BJ (cell line): Measurements from ENCODE around the gene TPM1. TPM values are rescaled to one million over a fixed set of nuclear protein-coding genes. Genes with fewer than 3 reads are reported as not detected.
"Not testable (repeated sequence)": the region's sequence is repeated elsewhere in the genome, so short reads cannot be mapped to it uniquely, and the experiment has no call there.

ENCODE experiments used
- CTCF ChIA-PET: fragments of 350-600 bp; formaldehyde crosslinking; extraction: SDS; loops from one replicate; lab custom pipeline; 2021; ENCODE audit warnings: antibody characterized with exemption, inconsistent platforms; lab: Yijun Ruan, JAX
- POLR2A ChIA-PET: fragments of 300-600 bp; sonication (Branson Sonifier 250); formaldehyde crosslinking; extraction: SDS; loops from one replicate; lab custom pipeline; 2021; ENCODE audit warnings: antibody characterized with exemption; lab: Charles Lee
- DNase-seq: peaks from one replicate; pipeline ENCODE4 v3.0.0-alpha.2; 2011; ENCODE audit warnings: low read depth
- H3K27me3 ChIP-seq: 2 replicates; pipeline ENCODE4 v1.6.0; 2011; ENCODE audit warnings: low read length; ENCODE audit not compliant: control insufficient read depth, insufficient read depth
- H3K36me3 ChIP-seq: 2 replicates; pipeline ENCODE4 v1.5.1; 2011; ENCODE audit warnings: low read length; ENCODE audit not compliant: control insufficient read depth, insufficient read depth
- H3K4me3 ChIP-seq: 2 replicates; pipeline ENCODE4 v1.5.1; 2011; ENCODE audit warnings: low read depth, mild to moderate bottlenecking, control low read depth, low read length
- polyA minus RNA-seq: library from RNA; depleted of rRNA, polyadenylated mRNA; stranded (reverse); fragments of >200 nt; gene quantifications from 2 replicates; pipeline ENCODE4 v1.2.3, GENCODE V29; 2011; rRNA and poly(A)+ RNA removed
- polyA plus RNA-seq: library from polyadenylated mRNA; depleted of rRNA; stranded (reverse); fragments of >200 nt; gene quantifications from 2 replicates; pipeline ENCODE4 v1.2.3, GENCODE V29; 2011; rRNA removed
- TF ChIP-seq, protein P1 (sequence below): IDR thresholded peaks from 2 replicates; pipeline ENCODE4 v1.5.1; 2011; ENCODE audit warnings: low read depth, mild to moderate bottlenecking, control low read depth, inconsistent platforms, low read length, moderate library complexity; ENCODE audit not compliant: insufficient read depth

The TPM1 gene
- polyA plus RNA-seq (1,575 and 2,338 TPM in 2 replicates), polyA minus RNA-seq (714 and 743 TPM in 2 replicates)

DNA sequence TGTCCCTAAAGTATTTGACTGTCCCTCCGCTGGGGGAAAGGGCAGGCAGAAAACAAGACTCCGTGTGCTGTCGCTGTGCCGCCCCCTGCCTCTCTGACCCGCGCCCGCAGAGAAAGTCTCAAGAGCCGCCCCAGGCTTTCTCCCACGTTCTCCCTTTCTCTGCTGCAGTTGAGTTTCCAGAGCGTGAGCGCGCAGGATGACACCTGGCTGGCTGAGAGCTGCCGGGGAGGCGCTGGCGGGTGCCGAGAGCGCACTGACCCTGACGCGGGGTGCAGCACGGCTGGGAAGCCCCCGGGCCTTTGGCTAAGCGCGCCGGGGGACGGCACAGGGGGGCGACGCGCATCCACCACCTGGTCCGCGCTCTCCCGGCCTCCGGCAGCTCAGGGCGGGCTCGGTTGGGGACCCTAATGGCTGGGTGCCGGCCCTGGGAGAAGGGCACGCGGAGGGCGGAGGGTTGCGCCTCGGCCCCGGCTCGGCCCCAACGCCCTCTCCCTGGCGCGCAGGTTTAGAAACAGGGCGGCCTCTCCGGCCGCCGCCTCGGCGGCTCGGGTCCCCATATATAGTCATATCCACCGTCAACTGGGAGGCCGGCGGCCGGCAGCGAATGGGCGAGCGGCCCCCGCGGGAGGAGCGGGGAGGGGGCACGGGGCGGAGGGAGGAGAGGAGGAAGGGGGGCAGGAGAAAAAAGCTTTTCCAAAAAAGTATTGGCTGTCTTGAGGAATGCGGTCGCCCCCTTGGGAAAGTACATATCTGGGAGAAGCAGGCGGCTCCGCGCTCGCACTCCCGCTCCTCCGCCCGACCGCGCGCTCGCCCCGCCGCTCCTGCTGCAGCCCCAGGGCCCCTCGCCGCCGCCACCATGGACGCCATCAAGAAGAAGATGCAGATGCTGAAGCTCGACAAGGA lies at the start of gene TPM1:
TPM1 (plus strand) TSS at position 774 of the 903 bp plus-strand sequence; CDS start at position 857, 83 bp downstream.
- Histone ChIP-seq H3K36me3 (peaks cover 10% of the 10 kb centered on the region), H3K4me3 (peak within 1 kb of the TSS; percentile 90), H3K27me3 (no peaks in the 10 kb centered on the region)
- ChIA-PET CTCF (interaction anchor here (1.2 to 1.4 kb wide), 3 partner anchors 65 to 260 kb away, joined by 3 to 4 read pairs (median 4); no protein-coding TSS in a partner anchor), POLR2A (interaction anchor here (0.6 to 1.0 kb wide), 5 partner anchors 12 to 462 kb away, joined by 4 read pairs; partner anchors contain the start of gene USP3)
- TF ChIP-seq, protein P1, sequence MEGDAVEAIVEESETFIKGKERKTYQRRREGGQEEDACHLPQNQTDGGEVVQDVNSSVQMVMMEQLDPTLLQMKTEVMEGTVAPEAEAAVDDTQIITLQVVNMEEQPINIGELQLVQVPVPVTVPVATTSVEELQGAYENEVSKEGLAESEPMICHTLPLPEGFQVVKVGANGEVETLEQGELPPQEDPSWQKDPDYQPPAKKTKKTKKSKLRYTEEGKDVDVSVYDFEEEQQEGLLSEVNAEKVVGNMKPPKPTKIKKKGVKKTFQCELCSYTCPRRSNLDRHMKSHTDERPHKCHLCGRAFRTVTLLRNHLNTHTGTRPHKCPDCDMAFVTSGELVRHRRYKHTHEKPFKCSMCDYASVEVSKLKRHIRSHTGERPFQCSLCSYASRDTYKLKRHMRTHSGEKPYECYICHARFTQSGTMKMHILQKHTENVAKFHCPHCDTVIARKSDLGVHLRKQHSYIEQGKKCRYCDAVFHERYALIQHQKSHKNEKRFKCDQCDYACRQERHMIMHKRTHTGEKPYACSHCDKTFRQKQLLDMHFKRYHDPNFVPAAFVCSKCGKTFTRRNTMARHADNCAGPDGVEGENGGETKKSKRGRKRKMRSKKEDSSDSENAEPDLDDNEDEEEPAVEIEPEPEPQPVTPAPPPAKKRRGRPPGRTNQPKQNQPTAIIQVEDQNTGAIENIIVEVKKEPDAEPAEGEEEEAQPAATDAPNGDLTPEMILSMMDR = peak; percentile 18; the same call in 1 of the 2 replicates
- DNase-seq = peak; percentile 70

DNA sequence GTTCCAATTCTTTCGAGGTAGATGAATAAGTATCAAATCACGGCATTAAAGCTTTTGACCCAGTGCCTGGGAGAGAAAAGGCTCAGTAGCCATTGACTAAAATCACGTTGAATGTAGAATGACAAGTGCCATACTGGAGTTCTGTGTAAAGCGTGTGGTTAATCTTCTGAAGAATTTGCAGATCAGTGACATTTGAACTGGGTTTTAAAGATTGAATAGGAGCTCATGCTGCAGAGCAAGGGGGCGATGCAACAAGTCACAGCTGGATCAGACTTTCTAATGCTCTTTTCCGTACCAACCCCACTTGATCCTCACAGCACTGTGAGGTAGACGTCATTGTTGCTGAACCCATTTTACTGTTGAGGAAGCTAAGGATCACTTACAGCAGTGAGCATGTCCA lies 49.5 kb upstream of the TPM1 start:
- ChIA-PET POLR2A (no interaction called here), CTCF (interaction anchor here (1.5 kb wide), 1 partner anchor 8 kb away, joined by 4 read pairs; no protein-coding TSS in a partner anchor)
- no peak for DNase-seq
- no peaks in the 10 kb centered on the region for H3K36me3 ChIP-seq
- no peaks in the 10 kb centered on the region for H3K27me3 ChIP-seq
- no peak overlapping the region for H3K4me3 ChIP-seq
- TF ChIP-seq, protein P1 = no peak

DNA sequence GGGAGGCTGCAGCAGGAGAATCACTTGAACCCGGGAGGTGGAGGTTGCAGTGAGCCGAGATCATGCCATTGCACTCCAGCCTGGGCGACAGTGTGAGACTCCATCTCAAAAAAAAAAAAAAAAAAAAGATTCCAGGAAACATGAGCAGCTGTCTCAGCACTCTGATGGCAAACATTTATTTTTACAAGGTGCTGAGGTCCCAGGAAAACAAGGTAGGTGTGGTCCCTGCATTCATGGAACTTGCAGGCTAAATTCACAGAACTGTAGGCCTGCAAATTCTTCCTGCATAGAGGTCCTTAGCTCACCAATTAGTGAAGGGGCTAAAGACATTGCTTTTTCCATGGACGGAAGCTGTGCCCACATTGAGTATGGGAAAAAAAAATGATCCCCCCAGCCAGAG lies 48.9 kb upstream of the TPM1 start:
- DNase-seq, H3K4me3 ChIP-seq, H3K36me3 ChIP-seq, H3K27me3 ChIP-seq: not testable (repeated sequence)
- ChIA-PET CTCF (interaction anchor here (1.5 kb wide), 1 partner anchor 8 kb away, joined by 4 read pairs; no protein-coding TSS in a partner anchor), POLR2A (interaction anchor here (0.6 kb wide), 1 partner anchor 10 kb away, joined by 4 read pairs; no protein-coding TSS in a partner anchor)

DNA sequence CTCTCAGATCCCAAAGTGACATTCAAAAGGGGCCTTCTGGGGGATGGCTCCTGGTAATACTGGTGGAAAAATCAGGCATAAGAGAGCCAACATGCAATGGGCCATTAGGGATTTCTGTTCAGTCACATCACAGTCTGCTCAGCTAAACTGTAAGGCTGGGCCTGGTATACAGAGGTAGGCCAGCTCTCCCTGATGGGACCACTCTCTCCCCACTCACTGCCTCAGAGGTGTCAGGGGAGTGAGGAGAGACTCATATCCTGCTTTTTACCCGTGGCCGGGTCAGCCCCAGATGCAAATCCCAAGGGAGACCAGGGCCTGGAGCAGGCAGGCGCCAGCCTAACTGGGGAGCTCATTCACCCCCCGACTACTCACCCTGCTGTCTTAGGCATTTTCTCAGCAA lies 48.1 kb upstream of the TPM1 start:
- Histone ChIP-seq H3K4me3 (no peak overlapping the region), H3K27me3 (no peaks in the 10 kb centered on the region), H3K36me3 (no peaks in the 10 kb centered on the region)
- TF ChIP-seq, protein P1 = no peak
- no peak for DNase-seq
- ChIA-PET POLR2A (no interaction called here), CTCF (no interaction called here)

DNA sequence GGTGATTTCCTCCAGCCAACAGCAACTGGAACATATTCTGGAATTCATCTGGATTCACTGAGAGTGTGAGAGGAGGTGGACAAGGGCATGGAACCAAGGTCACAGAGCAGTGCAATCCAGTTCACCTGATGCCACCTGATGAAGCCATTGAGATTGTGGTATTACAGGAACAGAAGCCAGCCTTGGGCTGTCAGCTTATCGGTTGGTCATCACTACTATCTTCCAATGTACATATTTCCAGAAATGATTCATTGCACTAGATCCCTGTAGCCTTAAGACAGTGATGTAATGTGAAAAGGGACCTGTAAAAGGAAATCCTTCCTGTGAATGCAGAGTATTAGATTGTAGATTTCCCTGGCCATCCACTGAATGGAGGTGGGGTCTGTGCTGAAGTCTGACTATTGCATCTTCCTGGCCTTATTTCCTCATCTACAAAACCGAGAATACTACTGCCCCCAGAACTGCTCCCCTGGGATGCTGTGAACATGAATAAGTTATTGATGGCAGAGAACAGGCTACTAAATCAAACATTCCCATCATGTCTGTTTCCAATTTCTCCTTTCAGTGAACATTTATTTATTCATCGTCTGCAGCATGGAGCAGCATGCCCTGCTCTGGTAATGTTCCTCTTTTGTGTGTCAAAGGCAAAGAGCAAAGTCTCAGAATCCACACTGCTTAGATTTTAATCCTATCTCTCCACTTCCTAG lies 47.4 kb upstream of the TPM1 start:
- no peak for DNase-seq
- Histone ChIP-seq H3K27me3 (no peaks in the 10 kb centered on the region), H3K36me3 (no peaks in the 10 kb centered on the region), H3K4me3 (no peak overlapping the region)
- TF ChIP-seq, protein P1 = no peak
- CTCF ChIA-PET = interaction anchor here (0.6 kb wide), 1 partner anchor 17 kb away, joined by 4 read pairs; no protein-coding TSS in a partner anchor
- POLR2A ChIA-PET = no interaction called here
